Measurements from ENCODE around the gene FAM222B. TPM values are rescaled to one million over a fixed set of nuclear protein-coding genes. Genes with fewer than 3 reads are reported as not detected.

FAM222B gene
- total RNA-seq, 1 donor, result 15.1 TPM

DNA sequence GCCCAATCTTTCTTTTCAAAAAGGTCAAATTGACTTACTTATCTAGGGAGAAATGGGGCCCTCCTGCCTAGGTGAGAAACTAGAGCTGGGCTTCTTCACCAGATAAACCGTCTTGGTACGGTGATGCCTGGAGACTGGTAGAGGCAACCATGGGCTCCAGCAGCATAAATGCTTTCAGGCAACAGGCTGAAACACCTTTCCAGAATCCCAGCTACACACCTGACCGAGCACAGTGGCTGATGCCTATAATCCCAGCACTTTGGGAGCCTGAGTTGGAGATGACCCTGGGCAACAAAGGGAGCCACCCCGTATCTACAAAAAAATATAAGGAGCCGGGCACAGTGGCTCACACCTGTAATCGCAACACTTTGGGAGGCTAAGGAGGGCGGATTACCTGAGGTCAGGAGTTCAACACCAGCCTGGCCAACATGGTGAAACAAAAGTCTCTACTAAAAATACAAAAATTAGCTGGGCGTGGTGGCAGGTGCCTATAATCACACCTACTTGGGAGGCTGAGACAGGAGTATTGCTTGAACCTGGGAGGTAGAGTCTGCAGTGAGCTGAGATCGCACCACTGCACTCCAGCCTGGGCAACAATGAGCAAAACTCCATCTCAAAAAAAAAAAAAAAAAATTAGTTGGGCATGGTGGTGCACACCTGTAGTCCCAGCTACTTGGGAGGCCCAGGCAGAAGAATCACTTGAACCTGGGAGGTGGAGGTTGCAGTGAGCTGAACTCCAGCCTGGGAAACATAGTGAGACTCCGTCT lies 90.8 kb downstream of the FAM222B start:
- H3K4me3 ChIP-seq (ENCODE audit: low read length), result no peak overlapping the region
- H3K27me3 ChIP-seq (ENCODE audit: insufficient read depth, low read length), result no peaks in the 10 kb centered on the region
- H3K9me3 ChIP-seq (ENCODE audit: low read depth, low read length), result no peaks in the 10 kb centered on the region
- peaks cover 6% of the 10 kb centered on the region for H3K4me1 ChIP-seq (ENCODE audit: insufficient read depth, low read length)

DNA sequence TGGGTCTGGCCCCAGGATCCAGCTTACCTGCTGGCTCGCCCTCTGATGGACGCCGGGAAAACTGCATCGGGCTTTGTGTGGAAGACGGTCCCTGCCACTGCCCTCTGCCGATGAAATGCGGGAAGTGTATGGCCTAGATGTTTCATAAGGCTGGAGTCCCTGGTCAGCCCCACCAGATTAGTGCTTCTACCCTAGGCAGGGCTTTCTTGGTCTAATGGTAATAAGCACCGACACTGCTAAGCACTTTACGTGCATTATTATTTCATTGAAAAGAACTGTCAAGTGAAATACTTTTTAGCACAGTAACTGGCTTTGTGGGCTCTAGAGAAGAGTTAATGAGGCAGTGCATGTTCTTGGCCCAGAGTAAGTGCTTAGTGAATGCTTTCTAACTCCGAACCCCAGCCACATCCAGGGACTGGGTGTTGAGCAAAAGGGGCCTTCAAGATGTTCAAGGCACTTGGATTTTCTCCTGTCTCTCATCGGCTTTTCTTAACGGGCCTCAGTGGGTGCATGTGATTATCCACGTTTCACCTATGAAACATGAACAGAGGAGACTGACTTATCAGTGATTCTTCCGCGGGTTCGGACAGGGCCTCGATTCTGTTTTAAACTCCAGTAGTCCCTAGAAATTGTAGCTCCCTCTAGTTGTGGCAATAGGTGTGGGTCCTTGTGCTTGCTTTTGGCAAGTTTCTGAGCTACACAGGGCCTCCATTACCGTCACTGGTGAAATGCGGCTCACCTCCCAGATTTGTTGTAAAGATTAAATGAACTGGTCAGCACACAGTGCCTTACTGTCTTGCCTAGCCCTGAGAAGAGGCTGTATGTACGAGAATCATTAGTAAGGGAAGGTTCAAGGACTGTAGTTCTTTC lies 92.2 kb downstream of the FAM222B start:
- no peak overlapping the region for H3K4me3 ChIP-seq (ENCODE audit: low read length)
- H3K4me1 ChIP-seq (ENCODE audit: insufficient read depth, low read length), result peaks cover 16% of the 10 kb centered on the region
- H3K9me3 ChIP-seq (ENCODE audit: low read depth, low read length), result no peaks in the 10 kb centered on the region
- H3K27me3 ChIP-seq (ENCODE audit: insufficient read depth, low read length), result no peaks in the 10 kb centered on the region

- Histone ChIP-seq H3K4me1 (ENCODE audit: insufficient read depth, low read length) (peaks cover 23% of the 10 kb centered on the region), H3K9me3 (ENCODE audit: low read depth, low read length) (no peaks in the 10 kb centered on the region), H3K27me3 (ENCODE audit: insufficient read depth, low read length) (peaks cover 5% of the 10 kb centered on the region), H3K4me3 (ENCODE audit: low read length) (no peak overlapping the region)
These were observed 92.9 kb downstream of the FAM222B start for GRCh38 chr17:28749516-28750177.

DNA sequence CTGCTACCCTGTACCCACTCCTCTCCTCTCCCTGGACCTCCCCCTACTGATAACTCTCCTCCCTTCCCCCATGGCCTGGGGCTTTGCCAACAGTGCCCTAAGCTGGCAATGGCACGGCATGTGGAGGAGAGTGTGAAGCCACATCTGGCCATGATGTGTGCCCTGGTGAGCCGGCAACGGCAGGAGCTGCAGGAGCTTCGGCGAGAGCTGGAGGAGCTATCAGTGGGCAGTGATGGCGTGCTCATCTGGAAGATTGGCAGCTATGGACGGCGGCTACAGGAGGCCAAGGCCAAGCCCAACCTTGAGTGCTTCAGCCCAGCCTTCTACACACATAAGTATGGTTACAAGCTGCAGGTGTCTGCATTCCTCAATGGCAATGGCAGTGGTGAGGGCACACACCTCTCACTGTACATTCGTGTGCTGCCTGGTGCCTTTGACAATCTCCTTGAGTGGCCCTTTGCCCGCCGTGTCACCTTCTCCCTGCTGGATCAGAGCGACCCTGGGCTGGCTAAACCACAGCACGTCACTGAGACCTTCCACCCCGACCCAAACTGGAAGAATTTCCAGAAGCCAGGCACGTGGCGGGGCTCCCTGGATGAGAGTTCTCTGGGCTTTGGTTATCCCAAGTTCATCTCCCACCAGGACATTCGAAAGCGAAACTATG lies 93.6 kb downstream of the FAM222B start:
- peaks cover 27% of the 10 kb centered on the region for H3K4me1 ChIP-seq (ENCODE audit: insufficient read depth, low read length)
- no peak overlapping the region for H3K4me3 ChIP-seq (ENCODE audit: low read length)
- no peaks in the 10 kb centered on the region for H3K9me3 ChIP-seq (ENCODE audit: low read depth, low read length)
- H3K27me3 ChIP-seq (ENCODE audit: insufficient read depth, low read length), result peaks cover 9% of the 10 kb centered on the region

DNA sequence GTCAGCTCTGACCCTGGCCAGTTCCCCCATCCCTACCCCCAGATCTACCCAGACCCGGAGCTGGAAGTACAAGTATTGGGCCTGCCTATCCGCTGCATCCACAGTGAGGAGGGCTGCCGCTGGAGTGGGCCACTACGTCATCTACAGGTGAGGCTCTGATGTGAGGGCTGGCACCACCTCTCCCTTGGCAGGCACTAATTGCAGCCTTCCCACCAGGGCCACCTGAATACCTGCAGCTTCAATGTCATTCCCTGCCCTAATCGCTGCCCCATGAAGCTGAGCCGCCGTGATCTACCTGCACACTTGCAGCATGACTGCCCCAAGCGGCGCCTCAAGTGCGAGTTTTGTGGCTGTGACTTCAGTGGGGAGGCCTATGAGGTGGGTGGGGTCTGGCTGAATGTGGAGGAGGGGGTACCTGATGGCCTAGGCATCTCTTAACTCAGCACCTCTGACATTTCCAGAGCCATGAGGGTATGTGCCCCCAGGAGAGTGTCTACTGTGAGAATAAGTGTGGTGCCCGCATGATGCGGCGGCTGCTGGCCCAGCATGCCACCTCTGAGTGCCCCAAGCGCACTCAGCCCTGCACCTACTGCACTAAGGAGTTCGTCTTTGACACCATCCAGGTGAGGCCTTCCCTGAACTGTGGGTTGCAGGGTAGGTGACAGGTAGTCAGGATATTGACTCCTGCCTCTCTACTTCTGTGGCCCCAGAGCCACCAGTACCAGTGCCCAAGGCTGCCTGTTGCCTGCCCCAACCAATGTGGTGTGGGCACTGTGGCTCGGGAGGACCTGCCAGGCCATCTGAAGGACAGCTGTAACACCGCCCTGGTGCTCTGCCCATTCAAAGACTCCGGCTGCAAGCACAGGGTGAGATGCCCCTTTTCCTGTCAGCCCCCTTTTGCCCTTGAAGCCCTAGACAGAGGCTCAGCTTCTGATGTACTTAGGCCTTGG lies 94.5 kb downstream of the FAM222B start:
- Histone ChIP-seq H3K9me3 (ENCODE audit: low read depth, low read length) (no peaks in the 10 kb centered on the region), H3K4me1 (ENCODE audit: insufficient read depth, low read length) (peaks cover 33% of the 10 kb centered on the region), H3K4me3 (ENCODE audit: low read length) (no peak overlapping the region)

GRCh38 chr17:28747051-28747691 lies 95.4 kb downstream of the FAM222B start:
- no peaks in the 10 kb centered on the region for H3K9me3 ChIP-seq (ENCODE audit: low read depth, low read length)
- peaks cover 9% of the 10 kb centered on the region for H3K27me3 ChIP-seq (ENCODE audit: insufficient read depth, low read length)
- H3K4me3 ChIP-seq (ENCODE audit: low read length), result no peak overlapping the region
- H3K4me1 ChIP-seq (ENCODE audit: insufficient read depth, low read length), result peaks cover 43% of the 10 kb centered on the region

More for the DNA sequence above, 94.5 kb downstream of the FAM222B start:
- H3K27me3 ChIP-seq (ENCODE audit: insufficient read depth, low read length), result peaks cover 9% of the 10 kb centered on the region

- peaks cover 48% of the 10 kb centered on the region for H3K4me1 ChIP-seq (ENCODE audit: insufficient read depth, low read length)
- no peak overlapping the region for H3K4me3 ChIP-seq (ENCODE audit: low read length)
- H3K27me3 ChIP-seq (ENCODE audit: insufficient read depth, low read length), result peaks cover 9% of the 10 kb centered on the region
- H3K9me3 ChIP-seq (ENCODE audit: low read depth, low read length), result no peaks in the 10 kb centered on the region
These were observed 96.0 kb downstream of the FAM222B start for GRCh38 chr17:28746611-28747050.

DNA sequence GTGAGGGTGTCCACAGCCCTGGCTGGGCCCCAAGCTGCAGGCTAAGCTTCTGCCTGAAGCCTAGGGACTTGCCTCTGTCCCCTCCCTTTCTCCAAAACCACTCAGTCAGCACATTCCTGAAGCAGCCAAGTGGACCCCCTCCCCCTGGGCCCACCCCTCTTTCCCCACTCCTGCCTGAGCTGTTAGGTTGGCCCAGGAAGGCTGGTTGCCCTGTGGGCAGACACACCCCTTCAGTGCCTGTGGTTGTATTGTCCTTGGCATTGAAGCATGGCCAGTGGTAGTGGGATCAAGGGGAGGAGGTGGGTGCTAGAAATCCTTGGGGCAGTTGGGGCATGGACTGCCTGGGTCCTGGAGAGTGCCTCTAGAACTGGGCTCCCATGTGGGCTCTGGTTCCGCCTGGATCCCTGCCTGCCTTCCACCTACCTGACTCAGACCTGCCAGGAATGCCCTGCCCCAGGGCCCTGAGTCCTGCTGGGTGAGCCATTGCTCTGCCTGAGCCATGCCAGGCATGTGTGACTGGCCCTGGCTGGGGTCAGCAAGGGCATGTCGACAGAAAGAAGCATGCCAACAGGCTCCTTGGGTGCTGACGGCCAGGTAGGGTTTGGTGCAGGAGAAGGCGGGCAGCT lies 96.7 kb downstream of the FAM222B start:
- no peaks in the 10 kb centered on the region for H3K9me3 ChIP-seq (ENCODE audit: low read depth, low read length)
- H3K4me1 ChIP-seq (ENCODE audit: insufficient read depth, low read length), result peaks cover 55% of the 10 kb centered on the region
- peaks cover 9% of the 10 kb centered on the region for H3K27me3 ChIP-seq (ENCODE audit: insufficient read depth, low read length)
- H3K4me3 ChIP-seq (ENCODE audit: low read length), result no peak overlapping the region

GRCh38 chr17:28744972-28745785 lies 97.4 kb downstream of the FAM222B start:
- peaks cover 62% of the 10 kb centered on the region for H3K4me1 ChIP-seq (ENCODE audit: insufficient read depth, low read length)
- H3K4me3 ChIP-seq (ENCODE audit: low read length), result peak overlapping the region; percentile 52
- peaks cover 9% of the 10 kb centered on the region for H3K27me3 ChIP-seq (ENCODE audit: insufficient read depth, low read length)
- H3K9me3 ChIP-seq (ENCODE audit: low read depth, low read length), result no peaks in the 10 kb centered on the region

DNA sequence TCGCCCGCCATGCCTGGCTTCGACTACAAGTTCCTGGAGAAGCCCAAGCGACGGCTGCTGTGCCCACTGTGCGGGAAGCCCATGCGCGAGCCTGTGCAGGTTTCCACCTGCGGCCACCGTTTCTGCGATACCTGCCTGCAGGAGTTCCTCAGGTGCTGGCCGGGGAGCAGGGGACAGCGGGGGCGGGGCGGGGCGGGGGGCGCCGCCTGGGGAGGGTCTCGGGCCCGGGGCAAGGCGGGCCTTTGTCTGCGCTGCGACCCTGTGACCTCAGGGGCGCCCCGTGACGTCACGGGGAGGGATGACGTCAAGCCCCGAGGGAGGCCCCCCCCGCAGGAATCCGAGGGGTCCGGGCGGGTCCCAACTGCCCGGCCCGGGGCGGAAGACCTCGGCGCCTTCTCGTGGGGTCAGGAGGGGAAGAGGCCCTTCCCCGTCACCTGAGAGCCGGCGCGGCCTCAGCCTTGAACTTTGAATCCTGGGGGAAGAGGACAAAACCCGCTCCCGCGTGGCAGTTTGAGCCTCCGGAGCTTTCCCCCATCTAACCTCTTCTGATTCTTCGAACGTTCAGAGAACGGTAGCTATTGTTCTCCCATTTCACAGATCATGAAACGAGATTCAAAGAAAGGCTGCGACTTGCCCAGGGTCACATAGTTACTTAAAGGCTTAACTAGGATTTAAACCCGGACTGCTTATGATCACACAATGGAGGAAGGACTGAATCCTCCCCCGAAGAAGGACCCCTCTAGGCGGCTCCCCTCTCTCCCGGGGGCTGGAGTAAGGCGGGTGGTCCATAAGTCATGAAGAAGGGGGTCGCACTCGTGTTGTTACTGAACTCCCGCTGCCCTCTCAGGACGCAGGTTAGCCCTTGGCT lies 98.3 kb downstream of the FAM222B start:
- H3K27me3 ChIP-seq (ENCODE audit: insufficient read depth, low read length), result peaks cover 9% of the 10 kb centered on the region
- no peaks in the 10 kb centered on the region for H3K9me3 ChIP-seq (ENCODE audit: low read depth, low read length)
- H3K4me1 ChIP-seq (ENCODE audit: insufficient read depth, low read length), result peaks cover 62% of the 10 kb centered on the region
- H3K4me3 ChIP-seq (ENCODE audit: low read length), result peak overlapping the region; percentile 52

DNA sequence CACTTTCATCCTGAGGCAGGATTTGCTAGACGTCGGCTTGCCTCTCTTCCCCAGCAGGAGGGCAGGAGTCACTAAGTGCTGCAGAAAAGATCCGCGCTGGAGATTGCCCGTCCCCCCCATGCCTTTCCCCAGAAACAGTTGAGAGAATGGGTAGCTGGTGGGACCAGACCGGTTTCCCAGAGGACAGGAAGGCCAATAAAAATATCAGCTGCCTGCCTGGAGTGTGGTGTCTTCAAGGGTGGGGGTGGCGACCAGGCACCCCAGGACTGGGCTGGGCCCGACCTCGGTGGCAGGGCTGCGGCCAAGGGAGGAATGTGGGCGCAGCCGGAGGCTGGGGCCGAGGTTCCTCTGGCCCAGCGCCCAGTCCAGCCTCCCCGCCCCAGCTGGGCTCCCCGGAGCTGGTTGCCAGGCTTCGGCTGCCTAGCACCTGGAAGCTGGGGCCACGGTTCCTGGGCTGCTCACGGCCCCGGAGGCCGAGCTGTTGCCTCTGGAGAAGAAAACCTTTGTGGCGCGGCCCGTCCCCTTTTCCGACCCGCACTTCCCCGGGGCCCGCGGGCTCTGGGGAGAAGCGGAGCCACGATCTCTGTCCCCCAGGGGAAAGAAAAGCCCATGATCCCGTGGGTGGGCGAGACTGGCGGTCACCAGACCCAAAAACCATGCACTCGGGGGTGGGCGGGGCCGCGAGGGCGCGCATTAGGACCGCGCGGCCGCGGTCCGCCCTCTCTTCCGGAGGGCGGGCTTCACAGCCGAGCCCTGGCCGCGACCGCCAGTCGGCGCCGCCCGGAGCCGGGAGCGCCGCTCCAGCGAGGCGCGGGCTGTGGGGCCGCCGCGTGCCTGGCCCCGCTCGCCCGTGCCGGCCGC lies 99.1 kb downstream of the FAM222B start, which contains the start of gene TRAF4:
TSS of gene TRAF4 (plus strand) at position 769 of the 861 bp plus-strand sequence. CDS start 102 bp downstream, outside the sequence.
- Histone ChIP-seq H3K9me3 (ENCODE audit: low read depth, low read length) (no peaks in the 10 kb centered on the region), H3K4me3 (ENCODE audit: low read length) (peak within 1 kb of the TSS; percentile 52), H3K4me1 (ENCODE audit: insufficient read depth, low read length) (peaks cover 71% of the 10 kb centered on the region), H3K27me3 (ENCODE audit: insufficient read depth, low read length) (peaks cover 9% of the 10 kb centered on the region)
